Left hindlimb (tissue), 1 donor: ENCODE measurements around the gene PBX2.

Source experiments
- DNase-seq: peaks from one replicate; pipeline ENCODE4 v3.0.0-alpha.2; 2018

Gene PBX2

DNA sequence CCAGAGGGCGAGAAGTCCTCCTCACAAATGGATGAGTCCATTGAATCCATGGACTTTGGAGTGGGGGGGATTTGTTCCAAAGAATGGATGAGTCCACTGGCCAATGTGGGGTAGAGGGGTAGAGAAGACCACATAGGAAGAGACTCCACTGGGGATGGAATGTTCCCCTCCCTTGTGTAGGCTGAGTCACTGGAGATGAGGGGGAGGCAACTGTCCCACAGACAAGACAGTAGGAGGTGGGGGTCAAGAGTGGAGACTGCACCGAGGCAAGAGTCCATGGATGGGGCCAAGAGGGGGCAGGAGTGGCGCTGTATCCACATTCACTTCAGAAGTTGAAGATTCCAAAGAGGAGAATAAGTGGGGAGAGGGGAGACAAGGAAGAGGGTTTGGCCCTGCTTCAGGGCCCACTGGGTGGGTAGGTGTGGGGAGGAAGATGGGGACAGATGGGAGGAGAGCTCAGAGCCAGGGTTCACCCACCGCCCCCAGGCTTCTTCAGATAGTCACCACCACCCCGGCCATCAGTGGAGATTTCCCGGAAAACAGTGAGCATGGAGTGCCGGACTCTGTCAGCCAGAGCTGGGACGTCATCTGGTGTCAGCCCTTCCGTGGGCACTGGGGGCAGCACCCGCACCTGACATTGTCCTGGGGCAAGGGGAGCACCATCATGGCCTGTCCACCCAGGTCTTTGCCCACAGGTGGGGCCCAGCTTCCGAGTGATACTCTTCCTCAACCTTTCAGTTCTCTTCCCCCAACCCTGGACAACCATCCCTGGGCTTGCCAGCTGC lies 21.0 kb downstream of the PBX2 start:
- peak; percentile 16 for DNase-seq

DNA sequence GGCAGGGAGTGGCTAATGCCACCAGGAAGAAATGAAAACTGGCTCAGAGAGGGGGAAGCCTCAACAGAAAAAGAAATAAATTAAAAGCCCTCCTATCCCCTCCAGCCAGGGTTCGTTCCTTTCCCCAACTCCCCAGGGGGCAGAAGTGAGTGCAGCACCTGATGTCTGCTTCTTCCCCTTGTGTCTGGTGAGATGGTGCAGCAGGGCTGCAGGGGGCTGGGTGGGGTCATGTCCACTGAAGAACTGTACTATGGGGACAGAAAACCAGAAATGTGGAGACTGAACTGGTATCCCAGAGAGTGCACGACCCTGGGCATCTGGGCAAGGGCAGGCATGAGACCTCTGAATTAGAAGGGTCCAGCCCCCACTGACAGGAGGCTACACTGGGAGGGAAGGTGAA lies 21.7 kb downstream of the PBX2 start:
- no peak for DNase-seq

GRCh38 chr6:32167761-32168262 lies 22.2 kb downstream of the PBX2 start:
- DNase-seq: no peak

DNA sequence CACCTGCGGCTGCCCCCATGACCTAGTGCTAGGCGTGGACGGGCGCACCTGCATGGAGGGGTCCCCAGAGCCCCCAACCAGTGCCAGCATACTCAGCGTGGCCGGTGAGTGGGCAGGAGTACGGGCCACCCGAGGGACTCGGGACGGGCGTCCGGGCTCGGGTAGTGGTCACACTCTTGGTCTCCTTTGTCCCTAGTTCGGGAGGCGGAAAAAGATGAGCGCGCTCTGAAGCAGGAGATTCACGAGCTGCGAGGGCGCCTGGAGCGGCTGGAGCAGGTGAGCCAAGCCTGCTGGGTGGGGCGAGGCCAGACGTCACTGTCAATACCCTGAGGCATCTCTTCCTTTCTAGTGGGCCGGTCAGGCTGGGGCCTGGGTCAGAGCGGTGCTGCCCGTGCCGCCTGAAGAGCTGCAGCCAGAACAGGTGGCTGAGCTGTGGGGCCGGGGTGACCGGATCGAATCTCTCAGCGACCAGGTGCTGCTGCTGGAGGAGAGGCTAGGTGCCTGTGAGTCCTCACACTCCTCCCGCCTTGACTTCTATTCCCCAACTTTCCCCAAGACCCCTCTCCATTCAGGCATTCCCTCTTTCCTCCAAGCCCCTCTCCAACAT lies 22.7 kb downstream of the PBX2 start:
- DNase-seq: no peak

DNA sequence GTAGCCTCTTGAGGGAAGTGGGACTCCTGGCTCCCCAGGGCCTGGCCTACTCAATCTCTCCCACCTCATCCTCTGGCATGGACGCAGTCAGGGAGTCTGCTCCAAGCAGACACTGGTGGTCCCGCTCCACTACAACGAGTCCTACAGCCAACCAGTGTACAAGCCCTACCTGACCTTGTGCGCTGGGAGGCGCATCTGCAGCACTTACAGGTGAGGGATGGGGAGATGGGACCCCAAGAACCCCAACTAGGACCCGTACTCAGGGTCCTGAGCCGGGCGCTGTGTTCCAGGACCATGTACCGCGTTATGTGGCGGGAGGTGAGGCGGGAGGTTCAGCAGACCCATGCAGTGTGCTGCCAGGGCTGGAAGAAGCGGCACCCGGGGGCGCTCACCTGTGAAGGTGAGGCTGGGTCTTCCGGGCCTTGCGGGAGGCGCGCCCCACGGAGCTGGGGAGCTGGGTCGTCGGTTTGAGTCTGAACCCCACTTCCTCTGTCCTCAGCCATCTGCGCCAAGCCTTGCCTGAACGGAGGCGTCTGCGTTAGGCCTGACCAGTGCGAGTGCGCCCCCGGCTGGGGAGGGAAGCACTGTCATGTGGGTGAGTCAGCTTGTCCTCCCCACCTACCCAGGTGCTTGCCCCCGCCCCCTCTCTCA lies 23.5 kb downstream of the PBX2 start:
- no peak for DNase-seq

DNA sequence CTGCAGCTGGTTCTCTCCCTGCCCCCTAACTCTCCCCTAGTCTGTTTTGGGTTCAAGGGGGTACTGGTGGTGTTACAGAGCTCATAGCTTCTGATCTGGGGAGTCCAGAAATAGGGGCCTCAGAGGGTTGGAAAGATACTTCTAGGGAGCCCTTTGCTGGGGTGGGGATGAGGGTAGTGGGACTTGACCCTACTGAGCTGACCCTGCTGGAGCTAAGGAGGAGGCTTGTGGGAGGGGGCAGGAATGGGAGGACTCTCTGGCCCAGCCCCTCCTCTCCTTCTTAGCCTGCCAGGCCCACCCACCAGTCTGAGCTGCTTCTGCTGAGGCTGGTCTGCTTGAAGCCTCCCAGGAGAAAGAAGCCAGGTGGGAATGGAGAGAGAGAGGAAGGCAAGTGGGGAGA lies 25.7 kb downstream of the PBX2 start, which contains the start of gene EGFL8:
EGFL8 (plus strand) TSS at position 301 of the 400 bp plus-strand sequence. CDS start 1,571 bp downstream, outside the sequence.
- no peak for DNase-seq

- no peak for DNase-seq
Observed at GRCh38 chr6:32163559-32164258, 26.3 kb downstream of the PBX2 start.

DNA sequence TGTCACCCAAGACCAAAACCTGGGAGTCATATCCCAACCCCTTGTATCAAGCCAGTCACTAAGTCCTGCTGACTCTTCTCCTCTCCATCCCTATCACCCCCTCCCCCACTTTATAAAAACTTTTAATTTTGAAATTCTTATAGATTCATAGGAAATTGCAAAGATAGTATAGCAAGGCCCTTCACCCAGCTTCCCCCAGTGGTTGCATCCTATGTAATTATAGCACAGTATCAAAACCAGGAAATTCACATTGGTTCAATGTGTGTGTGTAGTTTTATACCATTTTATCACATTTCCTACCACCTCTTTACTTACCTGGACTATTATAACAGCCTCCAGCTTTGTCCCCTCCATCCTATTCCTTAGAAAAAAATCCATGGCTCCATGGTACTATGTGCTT lies 31.9 kb downstream of the PBX2 start:
- no peak for DNase-seq

DNA sequence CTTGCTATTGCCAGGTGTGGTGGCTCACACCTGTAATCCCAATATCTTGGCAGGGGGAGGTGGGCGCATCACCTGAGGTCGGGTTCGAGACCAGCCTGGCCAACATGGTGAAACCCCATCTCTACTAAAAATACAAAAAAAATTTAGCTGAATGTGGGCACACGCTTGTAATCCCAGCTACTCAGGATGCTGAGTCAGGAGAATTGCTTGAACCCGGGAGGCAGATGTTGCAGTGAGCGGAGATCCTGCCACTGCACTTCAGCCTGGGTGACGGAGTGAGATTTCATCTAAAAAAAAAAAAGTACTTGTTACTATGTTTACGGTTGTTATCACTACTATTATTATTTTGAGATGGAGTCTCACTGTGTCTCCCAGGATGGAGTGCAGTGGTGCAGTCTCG lies 33.1 kb downstream of the PBX2 start:
- no peak for DNase-seq

DNA sequence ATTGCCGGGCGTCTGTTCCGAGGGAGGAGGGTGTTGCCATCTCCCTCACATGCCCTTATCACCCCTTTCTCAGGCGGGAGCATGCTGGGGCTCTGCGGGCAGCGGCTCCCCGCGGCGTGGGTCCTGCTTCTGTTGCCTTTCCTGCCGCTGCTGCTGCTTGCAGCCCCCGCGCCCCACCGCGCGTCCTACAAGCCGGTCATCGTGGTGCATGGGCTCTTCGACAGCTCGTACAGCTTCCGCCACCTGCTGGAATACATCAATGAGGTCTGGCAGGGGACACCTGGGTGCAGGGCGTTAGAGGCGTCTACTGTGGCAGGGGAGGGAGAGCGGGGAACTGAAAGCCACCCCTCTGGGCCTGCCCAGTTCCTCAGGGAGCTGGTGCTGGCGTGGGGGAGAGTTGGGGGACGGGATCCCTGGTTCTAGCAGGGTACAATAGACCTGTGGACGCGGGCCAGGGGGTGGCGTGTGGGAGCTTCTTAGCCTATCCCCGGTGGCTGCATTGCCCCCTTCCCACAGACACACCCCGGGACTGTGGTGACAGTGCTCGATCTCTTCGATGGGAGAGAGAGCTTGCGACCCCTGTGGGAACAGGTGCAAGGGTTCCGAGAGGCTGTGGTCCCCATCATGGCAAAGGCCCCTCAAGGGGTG lies 35.4 kb downstream of the PBX2 start:
- peak; percentile 72 for DNase-seq

DNA sequence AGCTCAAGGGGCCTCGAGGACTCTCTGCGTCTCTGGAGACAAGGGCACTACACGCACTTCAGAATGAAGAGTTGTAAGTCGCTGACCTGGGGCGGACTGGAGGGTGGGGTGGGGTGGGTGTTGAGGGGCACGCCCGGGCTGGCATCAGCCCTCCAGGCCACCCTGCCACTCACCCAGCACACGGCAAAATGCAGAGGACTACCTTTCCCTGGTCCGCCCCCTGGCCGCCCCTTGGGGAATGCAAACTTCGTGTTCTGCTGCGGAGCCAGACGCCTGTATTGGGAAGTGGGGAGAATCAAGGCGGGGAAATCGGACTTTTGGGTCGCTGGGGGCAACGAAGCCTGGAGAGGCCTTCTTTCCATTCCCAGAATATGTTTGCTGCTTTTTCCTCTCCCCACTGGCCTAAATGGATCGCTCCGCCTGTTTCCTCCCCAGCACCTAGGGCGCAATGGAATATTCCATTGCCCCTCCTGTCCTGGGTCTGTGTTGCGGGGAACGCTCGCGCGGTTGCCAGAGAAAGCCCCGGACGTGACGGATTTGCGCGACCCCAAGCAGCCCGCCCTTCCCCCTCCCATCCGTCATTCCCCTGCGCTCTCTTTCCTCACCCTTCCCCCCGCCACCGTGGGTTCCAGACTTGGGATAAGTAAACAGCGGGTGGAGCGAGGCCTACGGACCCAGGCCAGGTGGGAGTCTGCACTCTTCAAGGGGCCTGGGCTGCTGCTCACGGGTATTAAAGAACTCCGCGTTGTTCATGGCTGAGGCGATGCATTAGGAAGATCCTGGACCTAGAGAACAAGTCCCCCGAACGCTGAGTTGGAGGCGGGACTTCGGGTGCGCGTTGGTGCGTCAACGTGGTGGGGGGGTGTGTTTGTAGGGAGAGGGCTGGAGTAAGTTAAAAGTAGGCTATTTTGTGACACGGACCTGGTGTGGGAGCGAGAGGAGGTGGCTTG lies 36.2 kb downstream of the PBX2 start, which contains the start of gene PPT2:
PPT2 (plus strand) TSS at position 578 of the 950 bp plus-strand sequence. CDS start 454 bp downstream, outside the sequence.
- peak; percentile 96 for DNase-seq

DNA sequence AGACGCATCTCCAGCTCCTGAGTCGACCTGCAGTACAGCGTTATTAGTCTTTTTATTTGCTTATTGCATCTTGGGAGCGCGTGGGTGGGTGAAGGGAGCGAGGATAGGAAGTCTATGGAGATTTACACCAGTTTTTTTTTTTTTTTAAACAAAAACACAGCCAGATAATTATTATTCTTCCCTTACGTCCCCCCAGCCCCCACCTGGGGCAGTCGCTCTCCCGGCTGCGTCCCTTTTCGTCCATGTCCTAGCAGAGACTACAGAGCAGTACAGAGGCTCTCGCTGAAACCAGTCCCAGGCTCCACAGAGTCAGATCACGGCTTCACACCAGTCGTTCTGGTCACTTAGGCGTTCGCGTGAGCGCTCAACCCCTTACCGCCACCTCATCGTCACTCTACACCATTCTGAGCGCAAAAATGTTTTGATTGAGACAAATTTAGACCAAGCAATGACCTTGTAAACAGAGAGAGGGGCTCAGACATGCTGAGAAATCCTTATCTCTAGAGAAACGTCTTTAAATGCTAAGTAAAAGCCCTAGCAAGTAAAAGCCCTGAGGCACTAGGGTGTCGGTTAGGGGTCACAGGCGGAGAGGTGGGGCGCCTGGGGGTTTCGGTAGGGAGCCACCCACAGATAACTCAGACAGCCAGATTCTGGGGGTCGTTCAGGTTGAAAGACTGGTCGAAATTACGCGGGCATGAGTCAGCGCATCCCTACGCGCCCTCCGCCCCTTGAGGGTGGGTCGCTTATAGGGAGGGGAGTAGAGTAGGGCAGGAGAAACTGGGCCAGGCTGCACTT lies 37.0 kb downstream of the PBX2 start:
- DNase-seq: no peak

- no peak for DNase-seq
Observed at GRCh38 chr6:32151863-32152768, 37.9 kb downstream of the PBX2 start, which contains the start of gene PRRT1. TSS of gene PRRT1 (minus strand) at chr6:32151939. CDS start at chr6:32151827, 112 bp downstream.

- DNase-seq: no peak
Observed at GRCh38 chr6:32151181-32151862, 38.7 kb downstream of the PBX2 start.

- DNase-seq: no peak
Observed at GRCh38 chr6:32149932-32150870, 39.8 kb downstream of the PBX2 start.

DNA sequence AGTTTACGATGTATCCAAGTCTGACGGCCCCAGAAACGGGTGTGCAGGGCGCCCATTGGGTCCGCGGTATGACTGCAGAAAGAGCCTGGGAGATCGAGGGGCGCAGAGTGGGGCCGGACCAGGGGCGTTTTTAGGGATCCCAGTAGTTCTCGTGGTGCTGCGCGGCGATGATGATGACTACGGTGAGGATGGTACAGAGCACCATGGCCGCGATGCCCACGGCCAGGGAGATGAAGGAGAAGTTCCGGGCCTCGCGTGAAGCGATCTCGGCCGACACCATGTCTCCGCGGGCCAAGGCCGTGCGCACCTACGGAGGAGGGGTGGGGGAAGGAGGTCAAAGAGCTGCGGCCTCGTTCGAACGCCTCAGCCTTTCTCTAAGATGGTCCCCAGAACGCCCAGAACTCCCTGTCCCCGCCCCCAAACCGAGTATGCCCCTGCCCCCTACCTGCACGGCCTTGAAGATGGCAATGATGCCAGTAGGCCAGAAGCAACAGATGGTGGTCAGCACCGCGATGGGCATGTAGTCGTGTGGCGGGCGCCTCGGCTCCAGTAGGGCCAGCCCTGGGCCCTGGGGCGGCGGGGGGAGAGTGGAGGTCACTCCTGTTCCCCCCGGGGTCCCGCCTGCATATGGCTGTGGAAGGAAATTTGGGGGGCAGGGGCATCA lies 40.8 kb downstream of the PBX2 start:
- DNase-seq: no peak
